K562 (cell line): ENCODE data around the gene FNDC11.

Experiments used
- HDAC1 ChIP-seq, 2 experiments: fragments of 450-650 bp; IDR thresholded peaks; 2 replicates each; pipeline ENCODE4 v1.6.1; 2016 to 2017; ENCODE audit warnings: inconsistent platforms in 1 of 2, mild to moderate bottlenecking in 1 of 2, moderate library complexity in 1 of 2
- KLF1 ChIP-seq: fragments of 450-650 bp; IDR thresholded peaks from 2 replicates; pipeline ENCODE4 v1.6.1; 2016; ENCODE audit warnings: missing genetic modification characterization, missing compliant biosample characterization
- MYC ChIP-seq, 2 experiments: fragments of 250-450 bp in 1 of 2; sonication (Bioruptor Pico) in 1 of 2; IDR thresholded peaks; 2 replicates each; pipeline versions ENCODE4 v1.5.1 to v1.6.1; 2012 to 2021; ENCODE audit warnings: low read depth in 2 of 2, borderline replicate concordance in 1 of 2, improper control_type of control experiment in 1 of 2, low read length in 1 of 2, mild to moderate bottlenecking in 1 of 2, moderate library complexity in 1 of 2
- NR2C2 ChIP-seq, 2 experiments: fragments of 200-800 bp in 1 of 2; sonication (Bioruptor generic) in 1 of 2; sonication (generic) in 1 of 2; formaldehyde crosslinking in 1 of 2; IDR thresholded peaks; 2 replicates each; pipeline versions ENCODE4 v1.6.1 to v1.8.0; 2016 to 2022; ENCODE audit warnings: mild to moderate bottlenecking in 1 of 2, missing compliant biosample characterization in 1 of 2, missing genetic modification characterization in 1 of 2, missing genetic modification reagents in 1 of 2
- POLR2AphosphoS2 ChIP-seq: IDR thresholded peaks from 2 replicates; pipeline ENCODE4 v1.6.1; 2012; ENCODE audit warnings: low read length, improper control_type of control experiment
- SMARCA5 ChIP-seq: fragments of 450-650 bp; IDR thresholded peaks from 2 replicates; pipeline ENCODE4 v1.6.1; 2016
- TCF7L2 ChIP-seq: fragments of 150-350 bp; IDR thresholded peaks from 2 replicates; pipeline ENCODE4 v1.6.1; 2016; ENCODE audit warnings: low read depth, mild to moderate bottlenecking, low read length, moderate library complexity
- TFAM ChIP-seq: fragments of 250-450 bp; sonication (Bioruptor Pico); conservative IDR thresholded peaks from 2 replicates; pipeline ENCODE4 v1.5.0; 2021; ENCODE audit warnings: mild to moderate bottlenecking, moderate library complexity
- ZNF217 ChIP-seq: sonication (generic); formaldehyde crosslinking; IDR thresholded peaks from 2 replicates; pipeline ENCODE4 v1.8.0; 2022; ENCODE audit warnings: mild to moderate bottlenecking, missing genetic modification reagents
- ZNF707 ChIP-seq: fragments of 250-450 bp; sonication (Bioruptor Pico); conservative IDR thresholded peaks from 2 replicates; pipeline ENCODE4 v1.8.0; 2022; ENCODE audit warnings: inconsistent platforms, mild to moderate bottlenecking, moderate library complexity
- TF ChIP-seq, protein P1 (sequence below): fragments of 450-650 bp; formaldehyde crosslinking; IDR thresholded peaks from 2 replicates; pipeline ENCODE4 v1.4.0; 2022; ENCODE audit warnings: missing genetic modification characterization
- TF ChIP-seq, protein P2 (sequence below), 3 experiments: IDR thresholded peaks in 2 of 3; conservative IDR thresholded peaks in 1 of 3; 2 replicates each; pipeline ENCODE4 v1.5.1; 2011 to 2012; ENCODE audit warnings: low read length in 3 of 3, mild to moderate bottlenecking in 3 of 3, control low read depth in 2 of 3, improper control_type of control experiment in 1 of 3, inconsistent platforms in 1 of 3, low read depth in 1 of 3, mixed read lengths in 1 of 3, moderate library complexity in 1 of 3; ENCODE audit not compliant: insufficient read depth in 2 of 3

DNA sequence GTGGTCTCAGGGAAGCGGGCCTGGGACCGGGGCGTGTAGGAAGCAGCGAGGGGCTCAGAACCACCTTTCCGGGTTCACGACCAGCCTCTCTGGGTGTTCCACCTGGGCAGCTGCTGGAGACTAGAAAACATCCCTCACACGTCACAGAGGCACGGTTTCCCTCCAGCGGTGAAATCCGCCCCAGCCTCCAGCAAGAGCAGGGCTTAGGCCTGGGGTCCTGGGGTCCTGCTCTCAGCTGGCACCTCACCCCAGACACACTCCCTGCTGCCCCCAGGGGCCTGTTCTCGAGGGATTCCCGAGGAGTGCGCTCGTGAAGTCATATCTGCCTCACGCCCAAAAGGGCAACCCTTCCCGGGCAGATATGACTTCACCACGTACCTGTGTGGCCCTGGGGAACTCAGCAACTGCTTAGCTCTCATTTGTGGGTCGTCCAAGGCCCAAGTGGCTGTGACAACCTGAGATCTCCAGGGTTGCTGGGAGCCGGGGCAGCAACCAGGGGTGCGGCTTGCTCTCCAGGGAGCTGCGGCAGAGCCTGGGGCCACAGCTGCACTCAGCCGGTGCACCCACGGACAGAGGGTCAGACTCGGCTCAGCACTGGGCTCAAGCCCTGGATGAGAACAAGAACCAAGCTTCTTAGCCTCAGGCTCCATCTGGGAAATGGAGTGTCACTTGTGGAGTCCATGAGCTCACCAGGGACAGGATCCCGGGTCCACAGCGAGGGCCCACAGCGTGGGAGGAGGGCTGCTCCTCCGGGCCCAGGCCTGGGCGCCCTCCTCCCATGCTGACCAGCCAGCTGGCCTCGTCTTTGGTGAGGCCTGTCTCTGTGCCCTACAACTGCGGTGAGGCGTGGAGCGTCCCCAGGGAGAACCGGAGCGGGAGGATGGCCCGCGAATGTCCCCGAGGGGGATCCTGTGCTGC lies 661 bp downstream of the FNDC11 start:
- TF ChIP-seq HDAC1 (IDR thresholded peaks at IDR 0.05) (no peak), SMARCA5 (no peak), TFAM (CRISPR knock-in tag) (no peak), NR2C2 (CRISPR knock-in tag; IDR thresholded peaks at IDR 0.05) (no peak), NR2C2 (tag; IDR thresholded peaks at IDR 0.05) (no peak), MYC (IDR thresholded peaks at IDR 0.05; ENCODE audit: low read depth, low read length) (no peak), MYC (CRISPR knock-in tag; IDR thresholded peaks at IDR 0.05; ENCODE audit: borderline replicate concordance, low read depth) (no peak), POLR2AphosphoS2 (no peak), TCF7L2 (no peak), ZNF217 (CRISPR knock-in tag) (no peak), KLF1 (tag) (no peak), ZNF707 (CRISPR knock-in tag) (no peak)
- TF ChIP-seq, protein P1, sequence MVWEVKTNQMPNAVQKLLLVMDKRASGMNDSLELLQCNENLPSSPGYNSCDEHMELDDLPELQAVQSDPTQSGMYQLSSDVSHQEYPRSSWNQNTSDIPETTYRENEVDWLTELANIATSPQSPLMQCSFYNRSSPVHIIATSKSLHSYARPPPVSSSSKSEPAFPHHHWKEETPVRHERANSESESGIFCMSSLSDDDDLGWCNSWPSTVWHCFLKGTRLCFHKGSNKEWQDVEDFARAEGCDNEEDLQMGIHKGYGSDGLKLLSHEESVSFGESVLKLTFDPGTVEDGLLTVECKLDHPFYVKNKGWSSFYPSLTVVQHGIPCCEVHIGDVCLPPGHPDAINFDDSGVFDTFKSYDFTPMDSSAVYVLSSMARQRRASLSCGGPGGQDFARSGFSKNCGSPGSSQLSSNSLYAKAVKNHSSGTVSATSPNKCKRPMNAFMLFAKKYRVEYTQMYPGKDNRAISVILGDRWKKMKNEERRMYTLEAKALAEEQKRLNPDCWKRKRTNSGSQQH (CRISPR knock-in tag), result no peak
- TF ChIP-seq, protein P2, sequence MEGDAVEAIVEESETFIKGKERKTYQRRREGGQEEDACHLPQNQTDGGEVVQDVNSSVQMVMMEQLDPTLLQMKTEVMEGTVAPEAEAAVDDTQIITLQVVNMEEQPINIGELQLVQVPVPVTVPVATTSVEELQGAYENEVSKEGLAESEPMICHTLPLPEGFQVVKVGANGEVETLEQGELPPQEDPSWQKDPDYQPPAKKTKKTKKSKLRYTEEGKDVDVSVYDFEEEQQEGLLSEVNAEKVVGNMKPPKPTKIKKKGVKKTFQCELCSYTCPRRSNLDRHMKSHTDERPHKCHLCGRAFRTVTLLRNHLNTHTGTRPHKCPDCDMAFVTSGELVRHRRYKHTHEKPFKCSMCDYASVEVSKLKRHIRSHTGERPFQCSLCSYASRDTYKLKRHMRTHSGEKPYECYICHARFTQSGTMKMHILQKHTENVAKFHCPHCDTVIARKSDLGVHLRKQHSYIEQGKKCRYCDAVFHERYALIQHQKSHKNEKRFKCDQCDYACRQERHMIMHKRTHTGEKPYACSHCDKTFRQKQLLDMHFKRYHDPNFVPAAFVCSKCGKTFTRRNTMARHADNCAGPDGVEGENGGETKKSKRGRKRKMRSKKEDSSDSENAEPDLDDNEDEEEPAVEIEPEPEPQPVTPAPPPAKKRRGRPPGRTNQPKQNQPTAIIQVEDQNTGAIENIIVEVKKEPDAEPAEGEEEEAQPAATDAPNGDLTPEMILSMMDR (IDR thresholded peaks at IDR 0.05 in 2 of 3, conservative IDR thresholded peaks at IDR 0.05 in 1 of 3; ENCODE audit: insufficient read depth in 2 of 3, low read depth in 1 of 3, low read length in 3 of 3), result no peak
